T-cell (primary cell): ENCODE measurements around the gene CPNE4. TPM values are rescaled to one million over a fixed set of nuclear protein-coding genes. Genes with fewer than 3 reads are reported as not detected.
"Not testable (repeated sequence)": the region's sequence is repeated elsewhere in the genome, so short reads cannot be mapped to it uniquely, and the experiment has no call there.

ENCODE experiments used
- ATAC-seq, 4 experiments: fragments of 200-7000 bp in 3 of 4; fragments of 150-1000 bp in 1 of 4; cut with Tn5 transposase; replicated peaks in 1 of 4; 1 replicate in 3 of 4; 2 replicates in 1 of 4; pipeline ENCODE4 v1.10.0; 2021; ENCODE audit warnings: moderate library complexity in 3 of 4, mild to moderate bottlenecking in 2 of 4, moderate number of reproducible peaks in 1 of 4
- CTCF ChIA-PET, 2 donors: fragments of 300-600 bp; sonication (Branson Sonifier 250); formaldehyde crosslinking; loops; one replicate each; lab custom pipeline; 2022; ENCODE audit warnings: antibody characterized with exemption in 2 of 2; lab: Charles Lee
- POLR2A ChIA-PET, 2 donors: fragments of 300-600 bp; sonication (Branson Sonifier 250); formaldehyde crosslinking; loops; one replicate each; lab custom pipeline; 2022; ENCODE audit warnings: antibody characterized with exemption in 2 of 2; lab: Charles Lee
- DNase-seq, 35 experiments: peaks; one replicate each; pipeline versions ENCODE4 v3.0.0 to v3.0.0-alpha.2; 2013 to 2023
- H3K27ac ChIP-seq: one replicate; pipeline ENCODE4 v1.5.1; 2013; ENCODE audit warnings: low read length
- H3K27me3 ChIP-seq, 2 experiments: replicated peaks in 1 of 2; 1 replicate in 1 of 2; 2 replicates in 1 of 2; pipeline versions ENCODE4 v1.6.1 to v1.7.0; 2013; ENCODE audit warnings: low read length in 1 of 2, mixed read lengths in 1 of 2; ENCODE audit not compliant: control insufficient read depth in 2 of 2, insufficient read depth in 2 of 2; ENCODE audit errors: extremely low read depth in 1 of 2
- H3K36me3 ChIP-seq, 2 donors: 1 replicate in 1 of 2; 2 replicates in 1 of 2; pipeline versions ENCODE4 v1.6.1 to v1.7.0; 2013; ENCODE audit warnings: low read length in 1 of 2; ENCODE audit not compliant: control insufficient read depth in 2 of 2, insufficient read depth in 1 of 2; ENCODE audit errors: extremely low read depth in 1 of 2
- H3K4me1 ChIP-seq, 2 experiments: 1 replicate in 1 of 2; 2 replicates in 1 of 2; pipeline versions ENCODE4 v1.6.1 to v1.7.0; 2013; ENCODE audit warnings: low read length in 2 of 2, mixed read lengths in 1 of 2; ENCODE audit not compliant: insufficient read depth in 2 of 2, control insufficient read depth in 1 of 2; ENCODE audit errors: extremely low read depth in 1 of 2
- H3K4me3 ChIP-seq, 2 donors: 1 replicate in 1 of 2; 2 replicates in 1 of 2; pipeline versions ENCODE4 v1.5.1 to v1.7.0; 2013; ENCODE audit warnings: mild to moderate bottlenecking in 2 of 2, low read length in 1 of 2, moderate library complexity in 1 of 2; ENCODE audit not compliant: control insufficient read depth in 1 of 2; ENCODE audit errors: extremely low read depth in 1 of 2
- H3K9me3 ChIP-seq: 2 replicates; pipeline ENCODE4 v1.7.0; 2013
- H3K27ac Mint-ChIP-seq, 2 donors: one replicate each; pipeline ENCODE4 v1.8.0; 2020 to 2021; ENCODE audit warnings: mild to moderate bottlenecking in 2 of 2, mixed read lengths in 2 of 2
- H3K27me3 Mint-ChIP-seq, 2 donors: one replicate each; pipeline ENCODE4 v1.8.0; 2021 to 2022; ENCODE audit warnings: mixed read lengths in 2 of 2
- H3K36me3 Mint-ChIP-seq: one replicate; pipeline ENCODE4 v1.8.0; 2021; ENCODE audit warnings: mixed read lengths
- H3K4me1 Mint-ChIP-seq, 3 donors: one replicate each; pipeline ENCODE4 v1.8.0; 2020 to 2022; ENCODE audit warnings: mixed read lengths in 3 of 3, mild to moderate bottlenecking in 1 of 3
- H3K4me3 Mint-ChIP-seq, 3 donors: one replicate each; pipeline ENCODE4 v1.8.0; 2020 to 2022; ENCODE audit warnings: mild to moderate bottlenecking in 3 of 3, mixed read lengths in 3 of 3, moderate library complexity in 3 of 3
- H3K9me3 Mint-ChIP-seq, 3 donors: one replicate each; pipeline ENCODE4 v1.8.0; 2020 to 2022; ENCODE audit warnings: mixed read lengths in 3 of 3
- WGBS: methylation state at CpG from one replicate; pipeline ENCODE4 v1.1.5; 2013; ENCODE audit warnings: missing lambda C conversion rate; ENCODE audit not compliant: insufficient coverage; 5-methylcytosine and 5-hydroxymethylcytosine counted together
- total RNA-seq, 35 experiments: library from RNA in 6 of 35; stranded (reverse) in 6 of 35; fragments of 120-200 nt in 1 of 35; gene quantifications; one replicate each; pipeline versions ENCODE4 v1.2.1 to v1.2.4 and lab custom pipeline; 2013 to 2026

Gene CPNE4
- total RNA-seq, 5 donors from 2014 or later (not counting 1 experiment from before 2014, with no cell fraction given), result not detected

- WGBS, result no CpG with 5 or more reads among the region's 2 CpGs
- peak in 1 of 35 experiments; percentile 9 for DNase-seq
- no peaks in the 10 kb centered on the region for H3K27me3 Mint-ChIP-seq
- ATAC-seq, result no peak
- H3K36me3 Mint-ChIP-seq, result peaks cover 31% of the 10 kb centered on the region
- Histone ChIP-seq H3K36me3 (peaks cover 1 to 31% of the 10 kb centered on the region in 2 donors), H3K27ac (peak overlapping the region; percentile 77), H3K9me3 (no peaks in the 10 kb centered on the region), H3K27me3 (no peaks in the 10 kb centered on the region), H3K4me3 (peak overlapping the region; percentile 94 to 96), H3K4me1 (peaks cover 12 to 16% of the 10 kb centered on the region in 2 experiments)
- POLR2A ChIA-PET, result no interaction called here
- H3K4me1 Mint-ChIP-seq, result peaks cover 43 to 49% (median 45%) of the 10 kb centered on the region in 3 donors
- peak overlapping the region; percentile 97 to 100 (median 98) for H3K4me3 Mint-ChIP-seq
- CTCF ChIA-PET, result interaction anchor here in 1 of 2 donors (1.0 kb wide), 1 partner anchor 12 kb away, joined by 3 read pairs; no protein-coding TSS in a partner anchor
- H3K27ac Mint-ChIP-seq, result peak overlapping the region; percentile 90 to 96
- no peaks in the 10 kb centered on the region for H3K9me3 Mint-ChIP-seq
Measured at GRCh38 chr3:131501949-131502348, 532.9 kb downstream of the CPNE4 start.

- POLR2A ChIA-PET, result interaction anchor here in 1 of 2 donors (0.7 kb wide), 1 partner anchor 532 kb away, joined by 3 read pairs; no protein-coding TSS in a partner anchor
- Histone ChIP-seq H3K27ac (no peak overlapping the region), H3K9me3 (no peaks in the 10 kb centered on the region), H3K36me3 (peaks cover 7 to 55% of the 10 kb centered on the region in 2 donors), H3K27me3 (no peaks in the 10 kb centered on the region), H3K4me1 (peaks cover 0 to 2% of the 10 kb centered on the region in 2 experiments), H3K4me3 (no peak overlapping the region)
- H3K4me3 Mint-ChIP-seq, result no peak overlapping the region
- H3K36me3 Mint-ChIP-seq, result peaks cover 44% of the 10 kb centered on the region
- no peak for DNase-seq
- no peaks in the 10 kb centered on the region for H3K27me3 Mint-ChIP-seq
- H3K9me3 Mint-ChIP-seq, result no peaks in the 10 kb centered on the region
- no peak for ATAC-seq
- H3K27ac Mint-ChIP-seq, result no peak overlapping the region
- WGBS, result no CpG with 5 or more reads among the region's 1 CpG
- peaks cover 19 to 24% (median 20%) of the 10 kb centered on the region in 3 donors for H3K4me1 Mint-ChIP-seq
- CTCF ChIA-PET, result no interaction called here
Measured at GRCh38 chr3:131494706-131495105, 540.1 kb downstream of the CPNE4 start.

- Histone ChIP-seq H3K4me1 (peaks cover 0 to 2% of the 10 kb centered on the region in 2 experiments), H3K27me3 (no peaks in the 10 kb centered on the region), H3K9me3 (no peaks in the 10 kb centered on the region), H3K4me3 (no peak overlapping the region), H3K36me3 (peaks cover 3 to 43% of the 10 kb centered on the region in 2 donors), H3K27ac (no peak overlapping the region)
- no peak for DNase-seq
- peaks cover 21 to 26% (median 22%) of the 10 kb centered on the region in 3 donors for H3K4me1 Mint-ChIP-seq
- ChIA-PET CTCF (no interaction called here), POLR2A (no interaction called here)
- no peak overlapping the region for H3K4me3 Mint-ChIP-seq
- H3K9me3 Mint-ChIP-seq, result no peaks in the 10 kb centered on the region
- no peak for ATAC-seq
- WGBS, result 91% methylated on average over 2 of the region's 2 CpGs
- H3K27me3 Mint-ChIP-seq, result no peaks in the 10 kb centered on the region
- no peak overlapping the region for H3K27ac Mint-ChIP-seq
- H3K36me3 Mint-ChIP-seq, result peaks cover 29% of the 10 kb centered on the region
Measured at GRCh38 chr3:131491775-131492174, 543.0 kb downstream of the CPNE4 start.

- no peak overlapping the region for H3K4me3 ChIP-seq
- 83% methylated on average over 2 of the region's 2 CpGs for WGBS
- ChIA-PET POLR2A (no interaction called here), CTCF (no interaction called here)
- DNase-seq, result no peak
- no peak for ATAC-seq
- peaks cover 2 to 38% of the 10 kb centered on the region in 2 donors for H3K36me3 ChIP-seq
- Mint-ChIP-seq H3K27ac (no peak overlapping the region), H3K4me1 (peaks cover 22 to 26% (median 22%) of the 10 kb centered on the region in 3 donors), H3K27me3 (no peaks in the 10 kb centered on the region), H3K4me3 (no peak overlapping the region), H3K36me3 (peaks cover 29% of the 10 kb centered on the region), H3K9me3 (no peaks in the 10 kb centered on the region)
- peaks cover 0 to 2% of the 10 kb centered on the region in 2 experiments for H3K4me1 ChIP-seq
- no peaks in the 10 kb centered on the region for H3K27me3 ChIP-seq
- H3K9me3 ChIP-seq, result no peaks in the 10 kb centered on the region
- no peak overlapping the region for H3K27ac ChIP-seq
Measured at GRCh38 chr3:131491084-131491483, 543.7 kb downstream of the CPNE4 start.

GRCh38 chr3:131486545-131486944 is 548.3 kb downstream of the CPNE4 start:
- CTCF ChIA-PET, H3K4me3 ChIP-seq, H3K9me3 ChIP-seq, H3K27ac ChIP-seq, H3K27me3 Mint-ChIP-seq, H3K27me3 ChIP-seq, POLR2A ChIA-PET, ATAC-seq, H3K9me3 Mint-ChIP-seq, H3K4me3 Mint-ChIP-seq, H3K4me1 ChIP-seq: not testable (repeated sequence)
- Mint-ChIP-seq H3K36me3 (peaks cover 37% of the 10 kb centered on the region), H3K4me1 (peaks cover 21 to 31% (median 26%) of the 10 kb centered on the region in 3 donors), H3K27ac (peak overlapping the region in 1 of 2 donors; percentile 36)
- peaks cover 0 to 19% of the 10 kb centered on the region in 2 donors for H3K36me3 ChIP-seq
- DNase-seq, result peak in 1 of 35 experiments; percentile 2
- no CpG with 5 or more reads among the region's 3 CpGs for WGBS

- Histone ChIP-seq H3K27me3 (no peaks in the 10 kb centered on the region), H3K27ac (no peak overlapping the region), H3K9me3 (no peaks in the 10 kb centered on the region), H3K4me1 (no peaks in the 10 kb centered on the region), H3K4me3 (no peak overlapping the region), H3K36me3 (peaks cover 0 to 20% of the 10 kb centered on the region in 2 donors)
- ChIA-PET CTCF (interaction anchor here in 1 of 2 donors (0.7 kb wide), 1 partner anchor 196 kb away, joined by 3 read pairs; no protein-coding TSS in a partner anchor), POLR2A (no interaction called here)
- Mint-ChIP-seq H3K27me3 (no peaks in the 10 kb centered on the region), H3K36me3 (peaks cover 42% of the 10 kb centered on the region), H3K27ac (peak overlapping the region in 1 of 2 donors; percentile 34), H3K9me3 (no peaks in the 10 kb centered on the region), H3K4me1 (peaks cover 21 to 31% (median 26%) of the 10 kb centered on the region in 3 donors), H3K4me3 (no peak overlapping the region)
- WGBS, result no CpG with 5 or more reads among the region's 1 CpG
- ATAC-seq, result no peak
- no peak for DNase-seq
Measured at GRCh38 chr3:131485119-131485518, 549.7 kb downstream of the CPNE4 start.
